Motor neuron (in vitro differentiated cells): Measurements from ENCODE around the gene LBHD2. TPM values are rescaled to one million over a fixed set of nuclear protein-coding genes. Genes with fewer than 3 reads are reported as not detected.
A peak's percentile ranks its signal among the peaks of the same experiment; 100 is the strongest.

Experiments
- ATAC-seq, 8 experiments: fragments of 200-7000 bp; cut with Tn5 transposase; replicated peaks in 6 of 8; 2 replicates each; pipeline ENCODE4 v1.8.0; 2021; ENCODE audit warnings: mild to moderate bottlenecking in 8 of 8, moderate library complexity in 8 of 8
- H3K27ac ChIP-seq, 2 donors: fragments of 250-450 bp; sonication (Bioruptor Pico); 2 replicates each; pipeline ENCODE4 v1.9.0; 2021; ENCODE audit warnings: antibody characterized with exemption in 2 of 2, mild to moderate bottlenecking in 2 of 2, moderate library complexity in 1 of 2
- H3K4me1 ChIP-seq, 2 donors: fragments of 250-450 bp; sonication (Bioruptor Pico); replicated peaks in 1 of 2; 2 replicates each; pipeline ENCODE4 v1.6.1; 2021; ENCODE audit warnings: antibody characterized with exemption in 2 of 2, mild to moderate bottlenecking in 2 of 2, moderate library complexity in 1 of 2
- H3K4me3 ChIP-seq, 5 donors: fragments of 250-450 bp; sonication (Bioruptor Pico); 2 replicates each; pipeline ENCODE4 v1.9.0; 2021; ENCODE audit warnings: antibody characterized with exemption in 5 of 5, mild to moderate bottlenecking in 5 of 5, moderate library complexity in 4 of 5
- WGBS, 10 experiments: fragments of 450-650 bp; shearing (Covaris generic); methylation state at CpG; one replicate each; pipeline ENCODE4 v1.0.0; 2022; 5-methylcytosine and 5-hydroxymethylcytosine counted together
- in situ Hi-C, 9 experiments: fragments of 400-800 bp; cut with MboI; loops; one replicate each; pipeline ENCODE4 v1.15.0; 2021; ENCODE audit warnings: low sequenced_read_pairs in 9 of 9, low pct_unique_long_range_greater_than_20kb in 2 of 9; ENCODE audit not compliant: unreplicated experiment in 9 of 9
- total RNA-seq, 8 experiments: library from RNA; unstranded; fragments of 300-600 nt; gene quantifications; 2 replicates each; pipeline versions ENCODE4 v1.2.3 to v1.2.4, GENCODE V29; 2022

LBHD2 gene
- total RNA-seq, 8 experiments from 2014 or later: not detected

DNA sequence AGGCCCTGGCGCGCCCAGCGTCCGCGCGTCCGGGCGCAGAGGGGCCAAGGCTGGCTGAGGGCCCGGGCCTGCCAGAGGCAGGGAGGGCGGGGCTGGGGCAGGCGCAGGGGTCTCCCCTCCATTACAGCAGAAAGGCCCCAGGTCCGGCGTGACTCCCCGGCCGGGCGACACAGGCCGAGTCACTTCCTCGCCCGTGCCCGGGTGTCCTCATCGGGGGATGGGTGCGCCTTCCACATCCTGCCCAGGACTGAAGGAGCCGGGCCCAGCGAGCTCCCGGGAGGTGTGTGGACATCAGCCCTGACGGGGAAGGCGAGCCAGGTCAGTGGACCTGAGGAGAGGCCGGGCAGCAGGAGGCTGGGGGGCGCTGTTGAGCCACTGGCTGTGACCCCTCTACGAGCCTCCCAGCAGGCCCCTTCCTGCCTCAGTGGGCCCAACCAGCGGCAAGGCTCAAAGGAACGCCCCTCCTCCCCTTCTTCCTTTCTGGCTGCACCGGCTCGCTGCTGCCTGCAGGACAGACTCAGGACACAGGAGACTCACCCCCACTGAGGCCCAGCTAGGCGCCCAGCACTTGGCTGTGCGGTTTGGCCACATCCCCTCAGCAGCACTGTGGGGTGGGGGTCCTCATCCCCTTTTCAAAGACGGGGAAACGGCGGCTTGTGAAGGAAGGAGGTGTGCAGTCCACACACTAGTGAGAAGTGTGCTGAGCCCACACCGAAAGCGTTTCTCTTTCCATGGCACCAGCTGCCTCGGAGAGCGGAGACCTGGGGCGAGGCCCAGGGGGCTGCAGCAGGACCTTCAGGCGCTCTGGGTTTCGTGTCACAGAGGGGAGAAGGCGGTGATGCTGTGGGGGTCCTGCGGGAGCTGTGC is 39.9 kb downstream of the LBHD2 start:
- Histone ChIP-seq H3K4me3 (no peak overlapping the region), H3K27ac (peak overlapping the region in 1 of 2 donors; percentile 80), H3K4me1 (peaks cover 27 to 40% of the 10 kb centered on the region in 2 donors)
- in situ Hi-C loops: no loop called here
- ATAC-seq: peak in 3 of 8 experiments; percentile 15 to 40 (median 19)
- WGBS, 10 experiments: 0 to 80% (median 55%) methylated on average over 1 to 8 of the region's 48 CpGs; no CpG with 5 or more reads in 6 of the 10 experiments

- Histone ChIP-seq H3K4me1 (peaks cover 27 to 40% of the 10 kb centered on the region in 2 donors), H3K4me3 (no peak overlapping the region), H3K27ac (no peak overlapping the region)
- no peak for ATAC-seq
- in situ Hi-C loops: no loop called here
- WGBS, 10 experiments: no CpG with 5 or more reads among the region's 5 CpGs
Observed at GRCh38 chr14:103124501-103125001, 40.5 kb downstream of the LBHD2 start.

- in situ Hi-C loops: no loop called here
- ATAC-seq: no peak
- Histone ChIP-seq H3K4me1 (peaks cover 27 to 40% of the 10 kb centered on the region in 2 donors), H3K4me3 (no peak overlapping the region), H3K27ac (no peak overlapping the region)
- WGBS, 10 experiments: 62 to 81% (median 74%) methylated on average over 1 to 7 of the region's 13 CpGs; no CpG with 5 or more reads in 5 of the 10 experiments
Observed at GRCh38 chr14:103125098-103126070, 41.4 kb downstream of the LBHD2 start.

DNA sequence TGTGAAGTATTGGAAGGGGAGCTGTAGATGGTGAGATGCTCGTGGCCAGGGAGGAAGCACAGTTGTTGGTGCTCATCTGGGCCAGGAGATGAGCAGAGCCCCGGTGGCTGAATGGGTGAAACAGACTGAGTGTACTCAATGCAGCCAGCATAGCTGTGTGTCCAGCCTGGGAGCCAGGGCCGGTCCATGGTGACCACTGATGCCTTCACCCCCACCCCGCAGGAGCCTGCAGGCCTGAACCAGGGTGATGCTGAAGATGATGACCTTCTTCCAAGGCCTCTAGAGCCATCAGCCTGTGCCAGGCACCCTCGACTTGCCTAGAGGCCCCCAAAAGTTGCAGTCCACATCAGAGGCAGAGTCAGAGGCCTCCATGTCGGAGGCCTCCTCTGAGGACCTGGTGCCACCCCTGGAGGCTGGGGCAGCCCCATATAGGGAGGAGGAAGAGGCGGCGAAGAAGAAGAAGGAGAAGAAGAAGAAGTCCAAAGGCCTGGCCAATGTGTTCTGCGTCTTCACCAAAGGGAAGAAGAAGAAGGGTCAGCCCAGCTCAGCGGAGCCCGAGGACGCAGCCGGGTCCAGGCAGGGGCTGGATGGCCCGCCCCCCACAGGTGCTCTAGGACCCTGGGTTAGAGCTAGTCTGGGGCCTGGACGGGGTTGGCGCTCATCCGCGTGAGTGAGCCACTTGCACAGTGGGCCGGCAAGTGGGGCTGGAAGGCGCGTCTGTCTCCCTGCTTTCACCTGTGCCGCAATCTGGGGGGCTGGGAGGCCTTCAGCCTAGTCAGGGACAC is 42.3 kb downstream of the LBHD2 start:
- WGBS, 10 experiments: 70 to 100% (median 81%) methylated on average over 1 to 3 of the region's 22 CpGs; no CpG with 5 or more reads in 6 of the 10 experiments
- H3K27ac ChIP-seq: peak overlapping the region in 1 of 2 donors; percentile 37
- peaks cover 21 to 40% of the 10 kb centered on the region in 2 donors for H3K4me1 ChIP-seq
- in situ Hi-C loops: no loop called here
- no peak for ATAC-seq
- peak overlapping the region in 4 of 5 donors; percentile 16 to 24 (median 18) for H3K4me3 ChIP-seq

- Histone ChIP-seq H3K27ac (peak overlapping the region in 1 of 2 donors; percentile 37), H3K4me3 (peak overlapping the region; percentile 0 to 24 (median 18)), H3K4me1 (peaks cover 15 to 36% of the 10 kb centered on the region in 2 donors)
- 80 to 93% methylated on average over 3 of the region's 62 CpGs; no CpG with 5 or more reads in 8 of the 10 experiments for WGBS, 10 experiments
- in situ Hi-C loops: no loop called here
- ATAC-seq: peak in 7 of 8 experiments; percentile 42 to 76 (median 70)
Observed at GRCh38 chr14:103126873-103127304, 42.9 kb downstream of the LBHD2 start.

GRCh38 chr14:103127356-103127755 is 43.3 kb downstream of the LBHD2 start:
- WGBS, 10 experiments: 20% methylated on average over 1 to 2 of the region's 39 CpGs; no CpG with 5 or more reads in 8 of the 10 experiments
- peak overlapping the region; percentile 0 to 24 (median 18) for H3K4me3 ChIP-seq
- no peak for ATAC-seq
- H3K4me1 ChIP-seq: peaks cover 11 to 32% of the 10 kb centered on the region in 2 donors
- H3K27ac ChIP-seq: peak overlapping the region in 1 of 2 donors; percentile 15
- in situ Hi-C loops: no loop called here

DNA sequence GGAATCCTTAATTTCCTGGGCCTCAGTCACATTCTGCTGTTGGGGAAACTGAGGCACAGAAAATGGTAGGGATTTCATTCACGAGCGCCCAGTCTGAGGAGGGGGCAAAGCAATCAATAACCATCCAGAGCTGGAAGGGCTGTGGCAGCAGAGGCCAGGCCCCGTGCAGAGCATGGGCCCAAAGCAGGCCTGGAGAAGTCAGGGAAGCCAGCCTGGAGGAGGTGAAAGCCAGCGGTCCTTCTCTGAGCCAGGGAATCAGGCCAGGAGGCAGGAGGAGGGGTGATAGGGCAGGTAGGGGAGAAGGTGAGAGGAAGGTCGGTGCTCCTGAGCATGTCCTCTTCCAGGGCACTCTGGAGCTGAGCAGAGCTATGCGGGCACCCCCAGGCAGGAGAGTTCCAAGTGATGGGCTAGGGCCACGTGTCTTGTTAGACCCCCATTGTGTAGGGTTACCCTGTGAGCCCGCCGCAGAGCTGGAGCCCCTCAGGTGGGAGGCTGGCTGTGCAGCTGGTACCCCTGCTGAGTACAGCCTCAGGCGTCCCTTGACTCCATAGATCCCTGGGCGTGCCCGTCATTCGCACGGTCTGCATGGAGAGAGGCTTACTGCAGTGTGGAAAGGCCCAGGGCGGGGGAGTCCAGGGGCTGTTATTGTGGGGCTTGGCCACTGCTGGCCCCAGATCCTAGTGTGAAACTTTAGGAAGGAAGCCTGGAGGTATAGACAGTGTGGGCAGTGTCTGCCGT is 44.0 kb downstream of the LBHD2 start:
- in situ Hi-C loops: no loop called here
- Histone ChIP-seq H3K4me3 (no peak overlapping the region), H3K27ac (no peak overlapping the region), H3K4me1 (peaks cover 4 to 25% of the 10 kb centered on the region in 2 donors)
- peak in 2 of 8 experiments; percentile 2 to 59 for ATAC-seq
- WGBS, 10 experiments: 78 to 100% (median 88%) methylated on average over 3 to 8 of the region's 16 CpGs; no CpG with 5 or more reads in 5 of the 10 experiments

DNA sequence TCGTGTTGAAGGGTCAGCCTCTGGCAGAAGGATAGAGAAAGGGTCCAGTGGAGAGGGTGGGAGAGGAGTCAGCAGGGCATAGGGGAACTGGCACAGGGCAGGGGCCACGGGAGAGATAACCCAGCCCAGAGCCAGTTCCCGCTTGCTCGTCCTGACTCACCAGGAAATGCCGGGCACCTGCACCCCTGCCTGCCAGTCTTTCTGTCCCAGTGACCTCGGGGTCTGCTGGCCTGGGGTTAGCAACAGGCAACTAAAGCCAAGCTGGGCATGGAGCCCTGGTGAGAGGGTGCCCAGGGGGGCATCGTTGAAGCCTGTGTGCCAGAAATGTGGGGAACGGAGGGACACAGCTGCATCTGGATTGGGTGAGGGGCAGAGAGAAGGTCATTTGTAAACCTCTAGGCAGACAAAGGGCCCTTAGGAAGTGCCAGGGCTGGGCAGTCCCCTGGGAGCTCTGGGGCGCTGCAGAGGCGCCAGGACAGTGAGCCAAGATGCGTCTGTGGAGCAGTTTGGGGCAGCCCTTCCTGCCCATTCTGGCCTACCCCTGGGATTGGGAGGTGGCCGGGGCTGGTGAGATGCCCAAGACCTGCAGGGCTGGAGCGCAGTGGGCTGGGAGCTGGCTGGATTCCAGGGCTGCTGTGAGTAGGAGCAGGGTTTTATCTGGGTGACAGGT is 44.8 kb downstream of the LBHD2 start:
- in situ Hi-C loops: no loop called here
- ATAC-seq: no peak
- Histone ChIP-seq H3K4me1 (peaks cover 0 to 18% of the 10 kb centered on the region in 2 donors), H3K4me3 (no peak overlapping the region), H3K27ac (no peak overlapping the region)
- WGBS, 10 experiments: 50 to 83% (median 68%) methylated on average over 1 to 4 of the region's 13 CpGs; no CpG with 5 or more reads in 6 of the 10 experiments

- ATAC-seq: no peak
- in situ Hi-C loops: no loop called here
- Histone ChIP-seq H3K4me3 (no peak overlapping the region), H3K4me1 (peaks cover 0 to 18% of the 10 kb centered on the region in 2 donors), H3K27ac (no peak overlapping the region)
- 77 to 100% (median 90%) methylated on average over 1 to 5 of the region's 12 CpGs; no CpG with 5 or more reads in 5 of the 10 experiments for WGBS, 10 experiments
Observed at GRCh38 chr14:103129301-103130016, 45.4 kb downstream of the LBHD2 start.

- ATAC-seq: no peak
- WGBS, 10 experiments: 84 to 100% methylated on average over 1 to 5 of the region's 26 CpGs; no CpG with 5 or more reads in 8 of the 10 experiments
- peaks cover 0 to 18% of the 10 kb centered on the region in 2 donors for H3K4me1 ChIP-seq
- no peak overlapping the region for H3K27ac ChIP-seq
- no peak overlapping the region for H3K4me3 ChIP-seq
- in situ Hi-C loops: no loop called here
Observed at GRCh38 chr14:103130017-103130764, 46.2 kb downstream of the LBHD2 start.
